HepG2 (cell line): ENCODE measurements around the gene SH3TC2. TPM values are rescaled to one million over a fixed set of nuclear protein-coding genes. Genes with fewer than 3 reads are reported as not detected.

Source experiments
- GABPA ChIP-seq, 2 experiments: IDR thresholded peaks; 2 replicates each; pipeline ENCODE4 v1.6.1; 2011 to 2016; ENCODE audit warnings: low read depth in 2 of 2, low read length in 1 of 2, missing biosample characterization in 1 of 2, missing genetic modification characterization in 1 of 2
- PAXIP1 ChIP-seq: sonication (generic); formaldehyde crosslinking; conservative IDR thresholded peaks from 2 replicates; pipeline ENCODE4 v1.4.0; 2020; ENCODE audit warnings: mild to moderate bottlenecking, missing genetic modification reagents, moderate library complexity
- TGIF2 ChIP-seq: IDR thresholded peaks from 2 replicates; pipeline ENCODE4 v1.6.1; 2016; ENCODE audit warnings: control low read depth, missing compliant biosample characterization
- XRCC5 ChIP-seq: fragments of 200-400 bp; formaldehyde crosslinking; optimal IDR thresholded peaks from 2 replicates; pipeline ENCODE3; 2017; ENCODE audit warnings: mild to moderate bottlenecking, low read length
- ZNF44 ChIP-seq: sonication (generic); formaldehyde crosslinking; IDR thresholded peaks from 2 replicates; pipeline ENCODE4 v1.5.1; 2020; ENCODE audit warnings: mild to moderate bottlenecking, missing genetic modification reagents
- polyA plus RNA-seq, 8 experiments: library from polyadenylated mRNA; depleted of rRNA in 3 of 8; stranded (reverse) in 7 of 8; unstranded in 1 of 8; fragments of >200 nt; fragmentation: Illumina TruSeq in 4 of 8; extraction: Trizol in 4 of 8; gene quantifications; 2 replicates each; pipeline versions ENCODE4 v1.2.1 to v1.2.3, GENCODE V29; 2011 to 2016; ENCODE audit warnings: low read depth in 4 of 8, missing spikeins in 1 of 8, mixed read lengths in 1 of 8; ENCODE audit not compliant: insufficient read depth in 1 of 8
- total RNA-seq, 5 experiments: library from RNA; depleted of rRNA; stranded (reverse); fragments of >200 nt; fragmentation: Illumina TruSeq; extraction: Trizol; gene quantifications; 2 replicates each; pipeline ENCODE4 v1.2.3, GENCODE V29; 2016; ENCODE audit warnings: low read depth in 1 of 5
- TF ChIP-seq, protein P1 (sequence below): sonication (generic); formaldehyde crosslinking; IDR thresholded peaks from 2 replicates; pipeline ENCODE4 v1.4.0; 2020; ENCODE audit warnings: missing genetic modification reagents
- TF ChIP-seq, protein P2 (sequence below): sonication (generic); formaldehyde crosslinking; IDR thresholded peaks from 2 replicates; pipeline ENCODE4 v1.5.1; 2020; ENCODE audit warnings: mild to moderate bottlenecking, missing genetic modification reagents, borderline replicate concordance

The SH3TC2 gene
- total and polyA plus RNA-seq, 2 of the 13 experiments (the other 11 are each of a cell fraction or from before 2014, with no cell fraction given): 0.34 to 0.71 TPM

DNA sequence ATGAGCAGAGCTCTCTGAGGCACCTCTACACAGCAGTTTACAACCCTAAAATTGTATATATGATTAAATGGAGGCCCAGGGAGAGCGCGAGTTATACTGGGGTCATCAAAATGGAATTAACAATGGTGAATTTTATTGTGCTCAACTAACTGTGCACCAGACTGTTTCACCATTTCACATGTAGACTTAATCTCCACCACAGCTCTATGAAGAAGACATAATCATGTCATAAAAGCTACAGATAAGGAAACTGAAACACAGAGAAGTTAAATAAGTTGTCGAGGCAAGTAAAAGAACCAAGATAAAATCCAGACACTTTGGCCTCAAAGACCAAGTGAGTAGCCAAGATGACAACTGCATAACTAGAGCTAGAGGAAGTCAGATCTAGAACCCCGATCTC, 1.5 kb downstream of the SH3TC2 start (continued):
- TF ChIP-seq, protein P1, sequence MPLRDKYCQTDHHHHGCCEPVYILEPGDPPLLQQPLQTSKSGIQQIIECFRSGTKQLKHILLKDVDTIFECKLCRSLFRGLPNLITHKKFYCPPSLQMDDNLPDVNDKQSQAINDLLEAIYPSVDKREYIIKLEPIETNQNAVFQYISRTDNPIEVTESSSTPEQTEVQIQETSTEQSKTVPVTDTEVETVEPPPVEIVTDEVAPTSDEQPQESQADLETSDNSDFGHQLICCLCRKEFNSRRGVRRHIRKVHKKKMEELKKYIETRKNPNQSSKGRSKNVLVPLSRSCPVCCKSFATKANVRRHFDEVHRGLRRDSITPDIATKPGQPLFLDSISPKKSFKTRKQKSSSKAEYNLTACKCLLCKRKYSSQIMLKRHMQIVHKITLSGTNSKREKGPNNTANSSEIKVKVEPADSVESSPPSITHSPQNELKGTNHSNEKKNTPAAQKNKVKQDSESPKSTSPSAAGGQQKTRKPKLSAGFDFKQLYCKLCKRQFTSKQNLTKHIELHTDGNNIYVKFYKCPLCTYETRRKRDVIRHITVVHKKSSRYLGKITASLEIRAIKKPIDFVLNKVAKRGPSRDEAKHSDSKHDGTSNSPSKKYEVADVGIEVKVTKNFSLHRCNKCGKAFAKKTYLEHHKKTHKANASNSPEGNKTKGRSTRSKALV (CRISPR knock-in tag): no peak
- TF ChIP-seq, protein P2, sequence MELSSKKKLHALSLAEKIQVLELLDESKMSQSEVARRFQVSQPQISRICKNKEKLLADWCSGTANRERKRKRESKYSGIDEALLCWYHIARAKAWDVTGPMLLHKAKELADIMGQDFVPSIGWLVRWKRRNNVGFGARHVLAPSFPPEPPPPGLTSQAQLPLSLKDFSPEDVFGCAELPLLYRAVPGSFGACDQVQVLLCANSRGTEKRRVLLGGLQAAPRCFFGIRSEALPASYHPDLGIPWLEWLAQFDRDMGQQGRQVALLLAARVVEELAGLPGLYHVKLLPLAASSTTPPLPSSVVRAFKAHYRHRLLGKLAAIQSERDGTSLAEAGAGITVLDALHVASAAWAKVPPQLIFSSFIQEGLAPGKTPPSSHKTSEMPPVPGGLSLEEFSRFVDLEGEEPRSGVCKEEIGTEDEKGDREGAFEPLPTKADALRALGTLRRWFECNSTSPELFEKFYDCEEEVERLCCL (CRISPR knock-in tag): no peak
- TF ChIP-seq GABPA (IDR thresholded peaks at IDR 0.05; ENCODE audit: low read depth, low read length) (no peak), GABPA (CRISPR knock-in tag; IDR thresholded peaks at IDR 0.05; ENCODE audit: low read depth) (no peak), PAXIP1 (no peak), XRCC5 (no peak), ZNF44 (no peak), TGIF2 (CRISPR knock-in tag) (no peak)
- TF ChIP-seq, all 625 proteins: peak for 0
